RWPE2 (cell line): ENCODE data around the gene ZSCAN12.

Source experiments
- ATAC-seq: fragments of 200-7000 bp; cut with Tn5 transposase; 3 replicates; pipeline ENCODE4 v1.9.1; 2021; ENCODE audit warnings: low read depth
- DNase-seq: peaks from one replicate; pipeline ENCODE4 v3.0.0-alpha.2; 2020; ENCODE audit warnings: low spot score
- H3K27ac ChIP-seq: fragments of 450-650 bp; 2 replicates; pipeline ENCODE4 v1.5.1; 2017; ENCODE audit warnings: mild to moderate bottlenecking; ENCODE audit not compliant: poor library complexity, severe bottlenecking
- H3K27me3 ChIP-seq: fragments of 250-450 bp; sonication (Bioruptor Pico); 2 replicates; pipeline ENCODE4 v1.5.1; 2021; ENCODE audit warnings: mild to moderate bottlenecking, moderate library complexity; ENCODE audit not compliant: insufficient read depth, poor library complexity, severe bottlenecking
- H3K36me3 ChIP-seq: fragments of 250-450 bp; sonication (Bioruptor Pico); 2 replicates; pipeline ENCODE4 v1.5.1; 2020; ENCODE audit warnings: low read depth, mild to moderate bottlenecking, moderate library complexity
- H3K4me1 ChIP-seq: fragments of 250-450 bp; sonication (Bioruptor Pico); 2 replicates; pipeline ENCODE4 v1.5.1; 2021; ENCODE audit warnings: mild to moderate bottlenecking, moderate library complexity; ENCODE audit not compliant: insufficient read depth, poor library complexity, severe bottlenecking
- H3K4me3 ChIP-seq: fragments of 250-450 bp; sonication (Bioruptor Pico); 2 replicates; pipeline ENCODE4 v1.5.1; 2021; ENCODE audit warnings: mild to moderate bottlenecking, moderate library complexity; ENCODE audit not compliant: severe bottlenecking
- H3K9me3 ChIP-seq: fragments of 250-450 bp; sonication (Bioruptor Pico); 2 replicates; pipeline ENCODE4 v1.5.1; 2021; ENCODE audit warnings: mild to moderate bottlenecking, moderate library complexity; ENCODE audit not compliant: severe bottlenecking
- CTCF ChIP-seq: fragments of 450-650 bp; IDR thresholded peaks from one replicate; pipeline ENCODE4 v1.5.1; 2017; ENCODE audit warnings: mild to moderate bottlenecking, moderate library complexity; ENCODE audit not compliant: poor library complexity, severe bottlenecking

The ZSCAN12 gene

GRCh38 chr6:28383235-28384142, 16.1 kb downstream of the ZSCAN12 start:
- DNase-seq = peak; percentile 81
- Histone ChIP-seq H3K9me3 (peaks cover 12% of the 10 kb centered on the region), H3K4me1 (peaks cover 10% of the 10 kb centered on the region), H3K27me3 (no peaks in the 10 kb centered on the region), H3K27ac (peak overlapping the region; percentile 15), H3K36me3 (peaks cover 82% of the 10 kb centered on the region), H3K4me3 (peak overlapping the region; percentile 47)
- TF ChIP-seq CTCF = peak; percentile 73
- peak; percentile 95 for ATAC-seq

- peaks cover 73% of the 10 kb centered on the region for H3K36me3 ChIP-seq
- H3K27ac ChIP-seq = no peak overlapping the region
- TF ChIP-seq CTCF = no peak
- no peaks in the 10 kb centered on the region for H3K27me3 ChIP-seq
- no peak overlapping the region for H3K4me3 ChIP-seq
- peaks cover 10% of the 10 kb centered on the region for H3K4me1 ChIP-seq
- DNase-seq (no peak), ATAC-seq (no peak)
- peaks cover 14% of the 10 kb centered on the region for H3K9me3 ChIP-seq
These were observed 19.2 kb downstream of the ZSCAN12 start for GRCh38 chr6:28380381-28380780.

GRCh38 chr6:28378644-28379043, 20.9 kb downstream of the ZSCAN12 start:
- no peak overlapping the region for H3K27ac ChIP-seq
- H3K27me3 ChIP-seq = no peaks in the 10 kb centered on the region
- no peak for ATAC-seq
- no peak for TF ChIP-seq CTCF
- no peak for DNase-seq
- H3K36me3 ChIP-seq = peaks cover 57% of the 10 kb centered on the region
- peaks cover 14% of the 10 kb centered on the region for H3K9me3 ChIP-seq
- H3K4me1 ChIP-seq = peaks cover 6% of the 10 kb centered on the region
- no peak overlapping the region for H3K4me3 ChIP-seq

- Histone ChIP-seq H3K9me3 (peaks cover 14% of the 10 kb centered on the region), H3K27me3 (no peaks in the 10 kb centered on the region), H3K36me3 (peaks cover 56% of the 10 kb centered on the region), H3K4me3 (no peak overlapping the region), H3K4me1 (peaks cover 5% of the 10 kb centered on the region), H3K27ac (no peak overlapping the region)
- no peak for DNase-seq
- no peak for TF ChIP-seq CTCF
- no peak for ATAC-seq
These were observed 21.7 kb downstream of the ZSCAN12 start for GRCh38 chr6:28377879-28378278.

GRCh38 chr6:28373925-28374324, 25.6 kb downstream of the ZSCAN12 start:
- no peak overlapping the region for H3K27ac ChIP-seq

More at GRCh38 chr6:28373925-28374324, 25.6 kb downstream of the ZSCAN12 start:
- peaks cover 6% of the 10 kb centered on the region for H3K9me3 ChIP-seq
- no peaks in the 10 kb centered on the region for H3K27me3 ChIP-seq
- peaks cover 21% of the 10 kb centered on the region for H3K36me3 ChIP-seq
- no peak for TF ChIP-seq CTCF
- no peak for DNase-seq
- ATAC-seq = no peak
- no peak overlapping the region for H3K4me3 ChIP-seq
- H3K4me1 ChIP-seq = no peaks in the 10 kb centered on the region
